Lower lobe of right lung (tissue), 2 donors: Measurements from ENCODE around the gene FAF1. TPM values are rescaled to one million over a fixed set of nuclear protein-coding genes. Genes with fewer than 3 reads are reported as not detected.

Experiments used
- ATAC-seq, 2 donors: fragments of 200-7000 bp; cut with Tn5 transposase; one replicate each; pipeline ENCODE4 v1.9.1; 2020 to 2022; ENCODE audit warnings: mild to moderate bottlenecking in 2 of 2, moderate library complexity in 2 of 2
- DNase-seq: peaks from one replicate; pipeline ENCODE4 v3.0.0-alpha.2; 2020
- H3K27ac ChIP-seq: fragments of 200-600 bp; one replicate; pipeline ENCODE4 v1.8.0; 2022
- H3K27me3 ChIP-seq: fragments of 200-600 bp; one replicate; pipeline ENCODE4 v1.8.0; 2022; ENCODE audit warnings: low read depth
- H3K36me3 ChIP-seq: fragments of 200-600 bp; one replicate; pipeline ENCODE4 v1.8.0; 2022; ENCODE audit warnings: mild to moderate bottlenecking
- H3K4me1 ChIP-seq: fragments of 200-600 bp; one replicate; pipeline ENCODE4 v1.8.0; 2022
- H3K4me3 ChIP-seq: fragments of 200-600 bp; one replicate; pipeline ENCODE4 v1.8.0; 2022; ENCODE audit warnings: mild to moderate bottlenecking
- H3K9me3 ChIP-seq: fragments of 200-600 bp; one replicate; pipeline ENCODE4 v1.8.0; 2022
- CTCF ChIP-seq: fragments of 200-600 bp; IDR thresholded peaks from one replicate; pipeline ENCODE4 v1.8.0; 2022; ENCODE audit warnings: antibody characterized with exemption, mild to moderate bottlenecking
- intact Hi-C: fragments of 100-400 bp; cut with DNase I; formaldehyde crosslinking; loops from one replicate; pipeline ENCODE4 v1.11.0; 2022
- total RNA-seq: library from RNA; stranded (reverse); fragmentation: NEBNext Ultra II Directional; extraction: Animal tissue kit (Norgen Biotek cat#: 25700); gene quantifications from one replicate; pipeline ENCODE4 v1.2.1, GENCODE V29; 2021
- donor health status: DM: no; HTN: yes; CAD: no; lungs with severe emphysema.

Gene FAF1
- total RNA-seq, 1 donor from 2014 or later = 45.0 TPM

- no peak for ATAC-seq
- H3K36me3 ChIP-seq = no peaks in the 10 kb centered on the region
- H3K4me1 ChIP-seq = peaks cover 10% of the 10 kb centered on the region
Measured at GRCh38 chr1:50980505-50980904, 20.4 kb upstream of the FAF1 start.

GRCh38 chr1:50979937-50980336 lies 19.9 kb upstream of the FAF1 start:
- H3K36me3 ChIP-seq = no peaks in the 10 kb centered on the region
- peaks cover 10% of the 10 kb centered on the region for H3K4me1 ChIP-seq
- H3K27me3 ChIP-seq = no peaks in the 10 kb centered on the region
- ATAC-seq (no peak), DNase-seq (no peak)
- H3K4me3 ChIP-seq = no peak overlapping the region
- intact Hi-C loops = no loop called here
- no peak for TF ChIP-seq CTCF
- no peaks in the 10 kb centered on the region for H3K9me3 ChIP-seq
- H3K27ac ChIP-seq = peak overlapping the region; percentile 7

More at GRCh38 chr1:50980505-50980904, 20.4 kb upstream of the FAF1 start:
- no peaks in the 10 kb centered on the region for H3K27me3 ChIP-seq
- H3K27ac ChIP-seq = peak overlapping the region; percentile 7
- no peaks in the 10 kb centered on the region for H3K9me3 ChIP-seq
- TF ChIP-seq CTCF = no peak
- no peak for DNase-seq
- no peak overlapping the region for H3K4me3 ChIP-seq
- intact Hi-C loops = no loop called here

GRCh38 chr1:50978852-50979781 lies 19.1 kb upstream of the FAF1 start:
- no peaks in the 10 kb centered on the region for H3K36me3 ChIP-seq
- intact Hi-C loops = no loop called here
- H3K9me3 ChIP-seq = no peaks in the 10 kb centered on the region
- peak overlapping the region; percentile 77 for H3K4me3 ChIP-seq
- ATAC-seq = peak in 1 of 2 donors; percentile 31
- DNase-seq = no peak
- H3K27me3 ChIP-seq = no peaks in the 10 kb centered on the region
- peaks cover 10% of the 10 kb centered on the region for H3K4me1 ChIP-seq
- TF ChIP-seq CTCF = no peak
- H3K27ac ChIP-seq = peak overlapping the region; percentile 91

- peak overlapping the region; percentile 91 for H3K27ac ChIP-seq
- ATAC-seq (peak; percentile 84 to 85), DNase-seq (peak; percentile 65)
- no peaks in the 10 kb centered on the region for H3K27me3 ChIP-seq
- H3K4me1 ChIP-seq = peaks cover 10% of the 10 kb centered on the region
- no peaks in the 10 kb centered on the region for H3K36me3 ChIP-seq
- no peaks in the 10 kb centered on the region for H3K9me3 ChIP-seq
- TF ChIP-seq CTCF = no peak
- H3K4me3 ChIP-seq = peak overlapping the region; percentile 77
- intact Hi-C loops = no loop called here
Measured at GRCh38 chr1:50978144-50978851, 18.2 kb upstream of the FAF1 start.

- peak overlapping the region; percentile 77 for H3K4me3 ChIP-seq
- intact Hi-C loops = no loop called here
- H3K27ac ChIP-seq = peak overlapping the region; percentile 91
- H3K9me3 ChIP-seq = no peaks in the 10 kb centered on the region
- H3K4me1 ChIP-seq = peaks cover 10% of the 10 kb centered on the region
- TF ChIP-seq CTCF = no peak
- peak; percentile 76 for DNase-seq
- H3K36me3 ChIP-seq = no peaks in the 10 kb centered on the region
- ATAC-seq = peak; percentile 90 to 91
- no peaks in the 10 kb centered on the region for H3K27me3 ChIP-seq
Measured at GRCh38 chr1:50977575-50978143, 17.6 kb upstream of the FAF1 start.
